ENCODE data around the gene MCC.

DNA sequence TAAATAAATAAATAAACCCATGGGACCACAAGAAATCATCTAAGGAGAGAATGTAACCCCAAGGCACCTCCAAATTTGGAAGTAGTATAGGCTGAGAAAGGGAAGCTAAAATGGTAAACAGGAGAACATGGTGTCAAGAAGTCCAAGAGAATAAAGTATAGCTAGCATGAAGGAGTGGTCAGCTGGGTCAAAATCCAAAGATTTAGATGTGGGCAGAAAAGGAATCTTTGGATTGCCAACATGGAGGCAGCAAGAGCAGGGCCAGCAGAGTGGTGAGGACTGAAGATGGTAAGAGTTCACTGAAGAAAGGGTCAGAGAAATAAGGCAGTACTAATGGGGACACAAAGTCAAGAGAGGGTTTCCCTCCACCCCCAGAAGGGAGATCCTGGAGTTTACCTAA is 106.5 kb downstream of the MCC start:
- TF ChIP-seq TARDBP (IDR thresholded peaks at IDR 0.05): no peak
- no peak for TF ChIP-seq SUZ12 (IDR thresholded peaks at IDR 0.05)
- TF ChIP-seq BHLHE40 (IDR thresholded peaks at IDR 0.05; ENCODE audit: borderline replicate concordance): no peak
